Upper lobe of left lung (tissue), 6 donors: ENCODE data around the gene LRRFIP1. TPM values are rescaled to one million over a fixed set of nuclear protein-coding genes. Genes with fewer than 3 reads are reported as not detected.

Experiments used
- ATAC-seq, 2 donors: fragments of 200-7000 bp; cut with Tn5 transposase; one replicate each; pipeline ENCODE4 v1.9.1; 2022; ENCODE audit warnings: mild to moderate bottlenecking in 2 of 2, moderate library complexity in 2 of 2; ENCODE audit not compliant: low FRiP score in 2 of 2
- DNase-seq, 2 donors: peaks; one replicate each; pipeline ENCODE4 v3.0.0-alpha.2; 2019 to 2020
- H3K27ac ChIP-seq, 4 donors: fragments of 200-600 bp; sonication (generic); one replicate each; pipeline ENCODE4 v1.5.1; 2016 to 2019
- H3K27me3 ChIP-seq, 4 donors: fragments of 200-600 bp; sonication (generic); one replicate each; pipeline ENCODE4 v1.5.1; 2017 to 2019
- H3K36me3 ChIP-seq, 4 donors: fragments of 200-600 bp; sonication (generic); one replicate each; pipeline ENCODE4 v1.5.1; 2016 to 2019
- H3K4me1 ChIP-seq, 4 donors: fragments of 200-600 bp; sonication (generic); one replicate each; pipeline ENCODE4 v1.5.1; 2018 to 2019
- H3K4me3 ChIP-seq, 4 donors: fragments of 200-600 bp; sonication (generic); one replicate each; pipeline ENCODE4 v1.5.1; 2017 to 2019; ENCODE audit warnings: mild to moderate bottlenecking in 2 of 4, moderate library complexity in 1 of 4
- H3K9me3 ChIP-seq, 4 donors: fragments of 200-600 bp; sonication (generic); one replicate each; pipeline ENCODE4 v1.5.1; 2018 to 2019
- CTCF ChIP-seq, 6 experiments: fragments of 450-650 bp in 4 of 6; fragments of 200-600 bp in 2 of 6; sonication (generic) in 2 of 6; IDR thresholded peaks; one replicate each; pipeline ENCODE4 v1.5.1; 2016 to 2019; ENCODE audit warnings: antibody characterized with exemption in 6 of 6
- EP300 ChIP-seq, 4 donors: sonication (generic); formaldehyde crosslinking; IDR thresholded peaks; one replicate each; pipeline ENCODE4 v1.5.1; 2017; ENCODE audit warnings: antibody characterized with exemption in 4 of 4, control low read depth in 2 of 4
- POLR2A ChIP-seq, 4 donors: fragments of 450-650 bp; IDR thresholded peaks; one replicate each; pipeline ENCODE4 v1.5.1; 2016 to 2017; ENCODE audit warnings: antibody characterized with exemption in 4 of 4, mild to moderate bottlenecking in 2 of 4
- POLR2AphosphoS5 ChIP-seq, 2 donors: sonication (generic); formaldehyde crosslinking; IDR thresholded peaks; one replicate each; pipeline ENCODE4 v1.5.1; 2017; ENCODE audit warnings: antibody characterized with exemption in 2 of 2
- WGBS, 2 donors: methylation state at CpG; one replicate each; pipeline ENCODE4 v1.1.5; 2017 to 2018; 5-methylcytosine and 5-hydroxymethylcytosine counted together
- total RNA-seq, 6 donors: library from RNA; depleted of rRNA in 4 of 6; stranded (reverse); fragments of >200 nt in 4 of 6; gene quantifications; one replicate each; pipeline versions ENCODE4 v1.1.0 to v1.2.1, GENCODE V29; 2016 to 2021
- donor health status: DM: no; HTN: no; CAD: no; lungs with moderate emphysema.
- donor health status: DM: no; HTN: yes; CAD: no; lungs with severe emphysema.

Gene LRRFIP1
- total RNA-seq, 6 donors from 2014 or later, result 185 to 291 (median 242) TPM

GRCh38 chr2:237701859-237702390 is 74.5 kb downstream of the LRRFIP1 start:
- no peak for ATAC-seq
- TF ChIP-seq EP300 (IDR thresholded peaks at IDR 0.05), result no peak
- no peak for TF ChIP-seq POLR2AphosphoS5 (IDR thresholded peaks at IDR 0.05)
- 21 to 42% methylated on average over 7 to 8 of the region's 10 CpGs for WGBS, 2 donors

GRCh38 chr2:237702441-237703391 is 75.3 kb downstream of the LRRFIP1 start:
- Histone ChIP-seq H3K36me3 (no peaks in the 10 kb centered on the region), H3K27me3 (no peaks in the 10 kb centered on the region), H3K27ac (peak overlapping the region; percentile 76 to 84 (median 80)), H3K9me3 (no peaks in the 10 kb centered on the region), H3K4me3 (peak overlapping the region in 2 of 4 donors; percentile 15 to 16), H3K4me1 (peaks cover 90 to 100% (median 96%) of the 10 kb centered on the region in 4 donors)
- peak in 1 of 2 donors; percentile 71 for ATAC-seq
- peak; percentile 55 to 67 for DNase-seq
- WGBS, 2 donors, result 9 to 10% methylated on average over 17 of the region's 17 CpGs
- peak in 1 of 4 donors; percentile 21 for TF ChIP-seq POLR2A (IDR thresholded peaks at IDR 0.05)
- TF ChIP-seq EP300 (IDR thresholded peaks at IDR 0.05), result no peak
- TF ChIP-seq POLR2AphosphoS5 (IDR thresholded peaks at IDR 0.05), result peak in 1 of 2 donors; percentile 29
- peak in 1 of 6 experiments; percentile 30 for TF ChIP-seq CTCF (IDR thresholded peaks at IDR 0.05)

More at GRCh38 chr2:237701859-237702390, 74.5 kb downstream of the LRRFIP1 start:
- Histone ChIP-seq H3K4me3 (peak overlapping the region in 2 of 4 donors; percentile 15 to 16), H3K9me3 (no peaks in the 10 kb centered on the region), H3K27ac (peak overlapping the region; percentile 76 to 84 (median 80)), H3K27me3 (no peaks in the 10 kb centered on the region), H3K4me1 (peaks cover 90 to 100% (median 96%) of the 10 kb centered on the region in 4 donors), H3K36me3 (no peaks in the 10 kb centered on the region)
- DNase-seq, result no peak

- ATAC-seq (no peak), DNase-seq (no peak)
- H3K4me3 ChIP-seq, result no peak overlapping the region
- peaks cover 83 to 90% (median 84%) of the 10 kb centered on the region in 4 donors for H3K4me1 ChIP-seq
- H3K36me3 ChIP-seq, result peaks cover 0 to 13% (median 5%) of the 10 kb centered on the region in 4 donors
- 70 to 77% methylated on average over 12 to 15 of the region's 15 CpGs for WGBS, 2 donors
- H3K27me3 ChIP-seq, result no peaks in the 10 kb centered on the region
- H3K27ac ChIP-seq, result peak overlapping the region; percentile 76 to 84 (median 80)
- TF ChIP-seq CTCF (IDR thresholded peaks at IDR 0.05) (no peak), POLR2AphosphoS5 (IDR thresholded peaks at IDR 0.05) (peak in 1 of 2 donors; percentile 33), EP300 (IDR thresholded peaks at IDR 0.05) (peak in 1 of 4 donors; percentile 33)
- H3K9me3 ChIP-seq, result no peaks in the 10 kb centered on the region
Measured at GRCh38 chr2:237704501-237705434, 77.4 kb downstream of the LRRFIP1 start.

GRCh38 chr2:237706257-237706656 is 78.9 kb downstream of the LRRFIP1 start:
- Histone ChIP-seq H3K4me3 (no peak overlapping the region), H3K9me3 (no peaks in the 10 kb centered on the region), H3K36me3 (peaks cover 0 to 28% (median 11%) of the 10 kb centered on the region in 4 donors), H3K4me1 (peaks cover 68 to 82% (median 70%) of the 10 kb centered on the region in 4 donors), H3K27me3 (no peaks in the 10 kb centered on the region), H3K27ac (peak overlapping the region; percentile 80 to 86 (median 83))
- 96 to 98% methylated on average over 5 of the region's 5 CpGs for WGBS, 2 donors
- TF ChIP-seq POLR2A (IDR thresholded peaks at IDR 0.05) (no peak), EP300 (IDR thresholded peaks at IDR 0.05) (no peak), CTCF (IDR thresholded peaks at IDR 0.05) (no peak), POLR2AphosphoS5 (IDR thresholded peaks at IDR 0.05) (no peak)
- ATAC-seq (no peak), DNase-seq (no peak)
